HepG2 (cell line): ENCODE data around the gene PTPRM. TPM values are rescaled to one million over a fixed set of nuclear protein-coding genes. Genes with fewer than 3 reads are reported as not detected.

ENCODE experiments used
- ATAC-seq: fragments of 200-7000 bp; cut with Tn5 transposase; 3 replicates; pipeline ENCODE4 v1.9.1; 2020; ENCODE audit warnings: mild to moderate bottlenecking, moderate library complexity
- BruUV-seq: library from RNA; stranded (reverse); fragments of 400-500 nt; replicated peaks from 2 replicates; lab custom pipeline; 2021; lab: Mats Ljungman, UMichigan
- CTCF ChIA-PET: fragments of 300-600 bp; formaldehyde crosslinking; extraction: SDS; loops from one replicate; lab custom pipeline; 2021; ENCODE audit warnings: low total read pairs, inconsistent platforms, low intra/inter-chr PET ratio; lab: Yijun Ruan, JAX
- POLR2A ChIA-PET: fragments of 350-600 bp; sonication (Branson Sonifier 250); formaldehyde crosslinking; loops from one replicate; lab custom pipeline; 2020; ENCODE audit warnings: antibody characterized with exemption, inconsistent platforms; lab: Yijun Ruan, JAX
- DNase-seq: peaks from one replicate; pipeline ENCODE4 v3.0.0-alpha.2; 2015; ENCODE audit warnings: low spot score
- FAIRE-seq: peaks from 3 replicates; lab custom pipeline; 2011; peaks lifted over from hg19 to GRCh38; lab: Jason Lieb, UNC
- H2AFZ ChIP-seq: one replicate; pipeline ENCODE4 v1.6.1; 2011; ENCODE audit warnings: low read length, inconsistent platforms
- H3K27ac ChIP-seq: fragments of 300-600 bp; 3 replicates; pipeline ENCODE4 v1.8.0; 2011; ENCODE audit warnings: mixed run types, mild to moderate bottlenecking, mixed read lengths, low read length, inconsistent platforms; ENCODE audit not compliant: insufficient read depth; ENCODE audit errors: extremely low read length
- H3K27me3 ChIP-seq, 2 experiments: fragments of 200-600 bp in 1 of 2; 2 replicates in 1 of 2; 3 replicates in 1 of 2; pipeline versions ENCODE4 v1.6.0 to v1.8.0; 2011; ENCODE audit warnings: low read length in 2 of 2, mild to moderate bottlenecking in 2 of 2, moderate library complexity in 2 of 2, inconsistent platforms in 1 of 2; ENCODE audit not compliant: insufficient read depth in 2 of 2, control insufficient read depth in 1 of 2
- H3K36me3 ChIP-seq, 2 experiments: fragments of 200-600 bp in 1 of 2; replicated peaks in 1 of 2; 2 replicates in 1 of 2; 3 replicates in 1 of 2; pipeline versions ENCODE4 v1.5.1 to v1.8.0; 2011; ENCODE audit warnings: low read length in 2 of 2, inconsistent platforms in 1 of 2; ENCODE audit not compliant: insufficient read depth in 2 of 2, control insufficient read depth in 1 of 2
- H3K4me1 ChIP-seq: 2 replicates; pipeline ENCODE4 v1.5.1; 2012; ENCODE audit warnings: low read length, inconsistent platforms; ENCODE audit not compliant: insufficient read depth
- H3K4me2 ChIP-seq: 2 replicates; pipeline ENCODE4 v1.6.0; 2011; ENCODE audit warnings: low read depth, low read length, inconsistent platforms
- H3K4me3 ChIP-seq, 3 experiments: fragments of 200-600 bp in 1 of 3; sonication (generic), shearing (Covaris generic) in 1 of 3; replicated peaks in 1 of 3; 2 replicates each; pipeline ENCODE4 v1.5.1; 2011 to 2016; ENCODE audit warnings: low read length in 3 of 3, inconsistent platforms in 2 of 3, low read depth in 2 of 3, mild to moderate bottlenecking in 2 of 3, control low read depth in 1 of 3, mixed read lengths in 1 of 3; ENCODE audit not compliant: insufficient read depth in 1 of 3
- H3K79me2 ChIP-seq: one replicate; pipeline ENCODE4 v1.6.1; 2011; ENCODE audit warnings: low read length, inconsistent platforms; ENCODE audit not compliant: insufficient read depth
- H3K9ac ChIP-seq: 2 replicates; pipeline ENCODE4 v1.6.0; 2011; ENCODE audit warnings: mild to moderate bottlenecking, low read depth, low read length, inconsistent platforms; ENCODE audit not compliant: insufficient read depth
- H3K9me3 ChIP-seq: 2 replicates; pipeline ENCODE4 v1.5.1; 2012; ENCODE audit warnings: mild to moderate bottlenecking, low read length
- H4K20me1 ChIP-seq: 2 replicates; pipeline ENCODE4 v1.6.0; 2011; ENCODE audit warnings: inconsistent platforms, mild to moderate bottlenecking, low read length, moderate library complexity; ENCODE audit not compliant: insufficient read depth
- BCL6 ChIP-seq: IDR thresholded peaks from 2 replicates; pipeline ENCODE4 v1.6.1; 2016; ENCODE audit warnings: missing genetic modification reagents, missing compliant biosample characterization
- BORCS8-MEF2B ChIP-seq: sonication (generic); formaldehyde crosslinking; IDR thresholded peaks from 2 replicates; pipeline ENCODE4 v1.8.0; 2022; ENCODE audit warnings: mild to moderate bottlenecking, missing genetic modification reagents
- CEBPB ChIP-seq: IDR thresholded peaks from 2 replicates; pipeline ENCODE4 v1.6.1; 2011; ENCODE audit warnings: low read depth, low read length, improper control_type of control experiment, borderline replicate concordance
- EED ChIP-seq: sonication (generic); formaldehyde crosslinking; IDR thresholded peaks from 2 replicates; pipeline ENCODE4 v1.5.0; 2020; ENCODE audit warnings: mild to moderate bottlenecking, missing genetic modification reagents
- EP300 ChIP-seq, 3 experiments: sonication (generic) in 1 of 3; formaldehyde crosslinking in 1 of 3; IDR thresholded peaks; 2 replicates each; pipeline versions ENCODE4 v1.5.1 to v1.6.1; 2011 to 2020; ENCODE audit warnings: low read depth in 2 of 3, low read length in 2 of 3, borderline replicate concordance in 1 of 3, improper control_type of control experiment in 1 of 3, mild to moderate bottlenecking in 1 of 3, missing genetic modification reagents in 1 of 3, moderate library complexity in 1 of 3
- EZH2 ChIP-seq: conservative IDR thresholded peaks from 2 replicates; pipeline ENCODE4 v1.6.1; 2012; ENCODE audit warnings: mild to moderate bottlenecking, low read depth, low read length, moderate library complexity
- FOXC1 ChIP-seq: sonication (generic); formaldehyde crosslinking; IDR thresholded peaks from 2 replicates; pipeline ENCODE4 v1.8.0; 2022; ENCODE audit warnings: mild to moderate bottlenecking, missing genetic modification reagents, borderline replicate concordance
- GRHL1 ChIP-seq: sonication (generic); formaldehyde crosslinking; conservative IDR thresholded peaks from 2 replicates; pipeline ENCODE4 v1.8.0; 2022; ENCODE audit warnings: missing genetic modification reagents
- HMG20B ChIP-seq: conservative IDR thresholded peaks from 2 replicates; pipeline ENCODE4 v1.6.1; 2016; ENCODE audit warnings: missing genetic modification reagents, missing compliant biosample characterization
- KMT2B ChIP-seq: IDR thresholded peaks from 2 replicates; pipeline ENCODE4 v1.6.1; 2016; ENCODE audit warnings: missing genetic modification reagents, missing compliant biosample characterization
- SRSF1 ChIP-seq: fragments of 200-400 bp; formaldehyde crosslinking; optimal IDR thresholded peaks from 2 replicates; pipeline ENCODE3; 2017; ENCODE audit warnings: mild to moderate bottlenecking, low read depth, low read length, moderate library complexity
- ZFP1 ChIP-seq: IDR thresholded peaks from 2 replicates; pipeline ENCODE4 v1.6.1; 2016
- ZNF510 ChIP-seq: sonication (generic); formaldehyde crosslinking; IDR thresholded peaks from 2 replicates; pipeline ENCODE4 v1.4.0; 2020; ENCODE audit warnings: low read depth, mild to moderate bottlenecking, missing genetic modification reagents
- ZNF768 ChIP-seq: sonication (generic); formaldehyde crosslinking; IDR thresholded peaks from 2 replicates; pipeline ENCODE4 v1.4.0; 2020; ENCODE audit warnings: missing genetic modification reagents
- ZNF770 ChIP-seq: sonication (generic); formaldehyde crosslinking; IDR thresholded peaks from 2 replicates; pipeline ENCODE4 v1.5.0; 2020; ENCODE audit warnings: mild to moderate bottlenecking, missing genetic modification reagents
- WGBS: methylation state at CpG from one replicate; pipeline ENCODE4 v1.1.6; 2017; ENCODE audit warnings: low lambda C conversion rate; 5-methylcytosine and 5-hydroxymethylcytosine counted together
- in situ Hi-C: cut with HindIII; loops from 2 replicates; pipeline ENCODE4 v1.10.0; 2017; ENCODE audit warnings: low pct_unique_long_range_greater_than_20kb; ENCODE audit not compliant: extremely low pct_ligation_motif_present
- intact Hi-C: fragments of 100-400 bp; cut with micrococcal nuclease; formaldehyde crosslinking; loops from one replicate; pipeline ENCODE4 v1.10.0; 2022; ENCODE audit not compliant: unreplicated experiment
- polyA plus RNA-seq, 8 experiments: library from polyadenylated mRNA; depleted of rRNA in 3 of 8; stranded (reverse) in 7 of 8; unstranded in 1 of 8; fragments of >200 nt; fragmentation: Illumina TruSeq in 4 of 8; extraction: Trizol in 4 of 8; gene quantifications; 2 replicates each; pipeline versions ENCODE4 v1.2.1 to v1.2.3, GENCODE V29; 2011 to 2016; ENCODE audit warnings: low read depth in 4 of 8, missing spikeins in 1 of 8, mixed read lengths in 1 of 8; ENCODE audit not compliant: insufficient read depth in 1 of 8
- total RNA-seq, 5 experiments: library from RNA; depleted of rRNA; stranded (reverse); fragments of >200 nt; fragmentation: Illumina TruSeq; extraction: Trizol; gene quantifications; 2 replicates each; pipeline ENCODE4 v1.2.3, GENCODE V29; 2016; ENCODE audit warnings: low read depth in 1 of 5

The PTPRM gene
- total and polyA plus RNA-seq, 2 of the 13 experiments (the other 11 are each of a cell fraction or from before 2014, with no cell fraction given) = 12.6 to 108 TPM

- H3K4me3 ChIP-seq = no peak overlapping the region
- no peak overlapping the region for H3K4me2 ChIP-seq
- no TSS peak for BruUV-seq
- DNase-seq = no peak
- intact Hi-C loops = loop anchor here (2.0 kb wide), 1 partner anchor 37 kb away; no protein-coding TSS in a partner anchor
- in situ Hi-C loops = no loop called here
- no peak for FAIRE-seq
- no peak for TF ChIP-seq ZNF768 (CRISPR knock-in tag)
- no peak for TF ChIP-seq SRSF1
- no peak for TF ChIP-seq FOXC1 (CRISPR knock-in tag)
- TF ChIP-seq, all 625 proteins: peak for 0
- no peaks in the 10 kb centered on the region for H3K36me3 ChIP-seq
- WGBS = 95% methylated on average over 1 of the region's 1 CpG
- no peak overlapping the region for H2AFZ ChIP-seq
- H3K4me1 ChIP-seq = peaks cover 28% of the 10 kb centered on the region
- CTCF ChIA-PET = no interaction called here
- H3K79me2 ChIP-seq = peaks cover 2% of the 10 kb centered on the region
- no peaks in the 10 kb centered on the region for H4K20me1 ChIP-seq
- H3K9me3 ChIP-seq = no peaks in the 10 kb centered on the region; the same call in 1 of the 2 replicates
- no peak for ATAC-seq
- no peak overlapping the region for H3K27ac ChIP-seq
- no peaks in the 10 kb centered on the region for H3K27me3 ChIP-seq
- POLR2A ChIA-PET = no interaction called here
- H3K9ac ChIP-seq = no peak overlapping the region
These were observed 303.1 kb downstream of the PTPRM start for GRCh38 chr18:7870266-7870665.

- ChIA-PET CTCF (no interaction called here), POLR2A (no interaction called here)
- Histone ChIP-seq H4K20me1 (no peaks in the 10 kb centered on the region), H3K36me3 (no peaks in the 10 kb centered on the region), H3K79me2 (peaks cover 2% of the 10 kb centered on the region), H3K27me3 (no peaks in the 10 kb centered on the region), H3K4me2 (no peak overlapping the region), H3K9ac (no peak overlapping the region), H3K27ac (no peak overlapping the region), H3K4me3 (no peak overlapping the region), H3K9me3 (no peaks in the 10 kb centered on the region; the same call in 1 of the 2 replicates), H2AFZ (no peak overlapping the region), H3K4me1 (peaks cover 28% of the 10 kb centered on the region)
- no peak for FAIRE-seq
- no TSS peak for BruUV-seq
- in situ Hi-C loops (no loop called here), intact Hi-C loops (loop anchor here (2.0 kb wide), 1 partner anchor 36 kb away; no protein-coding TSS in a partner anchor)
- WGBS = 94% methylated on average over 4 of the region's 4 CpGs
- no peak for ATAC-seq
- DNase-seq = no peak
- TF ChIP-seq ZFP1 (CRISPR knock-in tag) (no peak), GRHL1 (CRISPR knock-in tag) (no peak), ZNF768 (CRISPR knock-in tag) (no peak), ZNF510 (CRISPR knock-in tag) (no peak), EZH2 (no peak), EED (CRISPR knock-in tag) (no peak), ZNF770 (no peak), CEBPB (0 out of 2 replicates have a peak, but pooled peaks have one; percentile 3), KMT2B (CRISPR knock-in tag) (no peak), BORCS8-MEF2B (CRISPR knock-in tag) (no peak), HMG20B (CRISPR knock-in tag) (no peak), BCL6 (CRISPR knock-in tag) (peak; percentile 79), EP300 (IDR thresholded peaks at IDR 0.05; ENCODE audit: low read depth in 2 of 2, low read length in 2 of 2) (no peak), EP300 (CRISPR knock-in tag; IDR thresholded peaks at IDR 0.05; ENCODE audit: borderline replicate concordance) (no peak), FOXC1 (CRISPR knock-in tag) (no peak)
These were observed 303.7 kb downstream of the PTPRM start for GRCh38 chr18:7870855-7871254.
